ENCODE data around the gene TOX2. TPM values are rescaled to one million over a fixed set of nuclear protein-coding genes. Genes with fewer than 3 reads are reported as not detected.

TOX2 gene
- total RNA-seq, 1 donor from 2014 or later: 2.8 TPM

- no peaks in the 10 kb centered on the region for H3K36me3 Mint-ChIP-seq (ENCODE audit: insufficient read depth)
- no peaks in the 10 kb centered on the region for H3K27me3 Mint-ChIP-seq
- no peak overlapping the region for H3K4me3 Mint-ChIP-seq (ENCODE audit: low read depth)
- DNase-seq (ENCODE audit: low spot score, unreplicated experiment): no peak
- H3K9me3 Mint-ChIP-seq (ENCODE audit: low read depth): no peaks in the 10 kb centered on the region
- H3K4me1 Mint-ChIP-seq (ENCODE audit: low read depth): peaks cover 3% of the 10 kb centered on the region
- TF ChIP-seq CTCF (IDR thresholded peaks at IDR 0.05; ENCODE audit: unreplicated experiment): no peak
- H3K27ac Mint-ChIP-seq: no peak overlapping the region
Observed at GRCh38 chr20:44016525-44016924, 101.9 kb downstream of the TOX2 start.

GRCh38 chr20:44017211-44017610 lies 102.6 kb downstream of the TOX2 start:
- no peak overlapping the region for H3K4me3 Mint-ChIP-seq (ENCODE audit: low read depth)
- no peaks in the 10 kb centered on the region for H3K27me3 Mint-ChIP-seq
- no peaks in the 10 kb centered on the region for H3K36me3 Mint-ChIP-seq (ENCODE audit: insufficient read depth)
- H3K9me3 Mint-ChIP-seq (ENCODE audit: low read depth): no peaks in the 10 kb centered on the region
- peaks cover 3% of the 10 kb centered on the region for H3K4me1 Mint-ChIP-seq (ENCODE audit: low read depth)
- H3K27ac Mint-ChIP-seq: no peak overlapping the region
- no peak for DNase-seq (ENCODE audit: low spot score, unreplicated experiment)
- TF ChIP-seq CTCF (IDR thresholded peaks at IDR 0.05; ENCODE audit: unreplicated experiment): no peak

DNA sequence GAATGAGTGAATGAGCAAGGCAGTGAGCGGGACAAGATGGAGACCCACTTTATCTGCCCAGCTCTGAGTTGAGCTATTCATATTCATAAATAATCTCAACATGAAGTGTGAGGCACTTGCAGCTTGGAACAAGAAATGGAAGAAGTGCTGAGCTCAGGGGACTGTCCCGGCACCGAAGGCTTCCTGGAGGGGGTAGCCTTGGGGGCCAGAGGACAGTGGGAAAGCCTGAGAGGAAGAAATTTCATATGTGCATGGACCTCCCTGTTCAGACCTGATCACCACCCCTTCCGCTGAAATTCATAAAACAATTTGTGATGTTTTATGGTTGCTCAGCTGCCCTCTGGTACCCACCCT lies 103.2 kb downstream of the TOX2 start:
- Mint-ChIP-seq H3K4me1 (ENCODE audit: low read depth) (peaks cover 3% of the 10 kb centered on the region), H3K27ac (no peak overlapping the region), H3K36me3 (ENCODE audit: insufficient read depth) (no peaks in the 10 kb centered on the region), H3K27me3 (no peaks in the 10 kb centered on the region), H3K9me3 (ENCODE audit: low read depth) (no peaks in the 10 kb centered on the region), H3K4me3 (ENCODE audit: low read depth) (no peak overlapping the region)
- no peak for DNase-seq (ENCODE audit: low spot score, unreplicated experiment)
- TF ChIP-seq CTCF (IDR thresholded peaks at IDR 0.05; ENCODE audit: unreplicated experiment): no peak

DNA sequence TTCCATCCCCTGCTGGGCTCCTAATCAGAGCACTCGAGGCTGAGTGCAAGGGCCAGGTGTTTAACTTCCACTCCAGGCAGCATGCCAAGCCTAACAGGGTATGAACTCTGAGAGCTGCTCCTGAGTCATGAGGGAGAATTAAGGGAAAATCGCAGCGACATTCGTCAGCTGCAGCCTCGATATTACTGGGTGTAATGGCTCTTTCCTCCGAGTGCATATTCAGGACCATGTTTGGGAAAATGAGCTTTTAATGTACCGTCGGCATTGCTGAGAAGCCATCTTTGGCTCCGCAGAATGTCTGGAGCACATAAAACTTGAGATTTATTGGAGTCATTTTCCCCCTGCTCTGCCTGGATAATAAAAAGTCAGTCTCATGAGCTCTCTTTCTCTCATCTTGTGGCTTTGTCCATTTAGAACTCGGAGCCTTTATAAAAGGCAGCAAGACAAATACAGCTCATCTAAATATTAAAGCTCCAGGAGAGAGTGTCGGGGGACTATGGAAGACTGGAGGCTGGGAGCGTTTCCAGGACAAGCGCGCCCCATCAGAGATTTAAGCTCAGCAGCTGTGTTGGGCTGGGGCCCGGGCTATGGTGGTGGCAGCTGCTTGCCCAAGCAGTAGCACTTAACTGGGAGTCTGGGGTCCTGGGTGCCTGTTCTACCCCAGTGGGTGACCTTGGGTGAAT lies 103.7 kb downstream of the TOX2 start:
- H3K4me3 Mint-ChIP-seq (ENCODE audit: low read depth): no peak overlapping the region
- no peak overlapping the region for H3K27ac Mint-ChIP-seq
- H3K4me1 Mint-ChIP-seq (ENCODE audit: low read depth): peaks cover 3% of the 10 kb centered on the region
- H3K36me3 Mint-ChIP-seq (ENCODE audit: insufficient read depth): no peaks in the 10 kb centered on the region
- no peaks in the 10 kb centered on the region for H3K9me3 Mint-ChIP-seq (ENCODE audit: low read depth)
- TF ChIP-seq CTCF (IDR thresholded peaks at IDR 0.05; ENCODE audit: unreplicated experiment): no peak
- no peak for DNase-seq (ENCODE audit: low spot score, unreplicated experiment)
- H3K27me3 Mint-ChIP-seq: no peaks in the 10 kb centered on the region

DNA sequence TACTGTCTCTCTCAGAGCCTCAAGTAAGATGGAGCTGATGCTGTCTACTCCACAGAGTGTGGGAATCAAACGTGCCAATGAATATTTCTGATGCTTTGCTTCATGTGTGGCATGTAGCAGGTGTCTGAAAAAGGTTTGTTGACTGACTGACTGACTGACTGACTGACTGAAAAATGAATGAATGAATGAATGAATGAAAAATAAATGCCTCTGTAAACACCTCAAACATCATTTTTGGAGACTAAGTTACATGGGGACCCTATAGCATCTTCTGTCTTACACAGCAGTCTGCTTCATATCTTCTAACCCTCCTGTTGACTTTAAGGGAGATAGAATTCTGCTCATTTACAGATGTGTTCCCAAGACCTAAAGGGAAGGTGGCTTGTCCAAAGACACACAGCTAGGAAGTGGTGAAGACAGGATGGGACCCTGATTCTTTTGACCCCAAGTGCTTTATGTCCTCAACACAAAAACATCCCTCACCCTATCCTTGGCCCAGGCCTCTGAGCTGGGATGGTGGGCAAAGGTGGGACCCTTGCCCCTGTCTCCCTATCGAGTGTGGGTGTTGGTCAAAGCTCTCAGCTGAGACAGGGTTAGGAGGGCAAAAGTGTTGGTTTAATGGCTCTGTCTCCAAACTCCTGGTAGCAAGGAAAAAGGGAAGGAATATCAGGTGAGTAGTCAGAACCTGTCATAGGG lies 104.4 kb downstream of the TOX2 start:
- Mint-ChIP-seq H3K9me3 (ENCODE audit: low read depth) (no peaks in the 10 kb centered on the region), H3K4me1 (ENCODE audit: low read depth) (peaks cover 3% of the 10 kb centered on the region), H3K27ac (no peak overlapping the region), H3K4me3 (ENCODE audit: low read depth) (no peak overlapping the region), H3K36me3 (ENCODE audit: insufficient read depth) (no peaks in the 10 kb centered on the region), H3K27me3 (no peaks in the 10 kb centered on the region)
- no peak for TF ChIP-seq CTCF (IDR thresholded peaks at IDR 0.05; ENCODE audit: unreplicated experiment)
- DNase-seq (ENCODE audit: low spot score, unreplicated experiment): no peak

Measured in progenitor cell of endocrine pancreas (in vitro differentiated cells).